Kidney glomerular epithelial cell (primary cell): ENCODE results near the gene AP3D1.
"Not testable (repeated sequence)": the region's sequence is repeated elsewhere in the genome, so short reads cannot be mapped to it uniquely, and the experiment has no call there.

Source experiments
- DNase-seq: peaks from one replicate; lab custom pipeline; 2025; lab: John Stamatoyannopoulos, UW

AP3D1 gene

DNA sequence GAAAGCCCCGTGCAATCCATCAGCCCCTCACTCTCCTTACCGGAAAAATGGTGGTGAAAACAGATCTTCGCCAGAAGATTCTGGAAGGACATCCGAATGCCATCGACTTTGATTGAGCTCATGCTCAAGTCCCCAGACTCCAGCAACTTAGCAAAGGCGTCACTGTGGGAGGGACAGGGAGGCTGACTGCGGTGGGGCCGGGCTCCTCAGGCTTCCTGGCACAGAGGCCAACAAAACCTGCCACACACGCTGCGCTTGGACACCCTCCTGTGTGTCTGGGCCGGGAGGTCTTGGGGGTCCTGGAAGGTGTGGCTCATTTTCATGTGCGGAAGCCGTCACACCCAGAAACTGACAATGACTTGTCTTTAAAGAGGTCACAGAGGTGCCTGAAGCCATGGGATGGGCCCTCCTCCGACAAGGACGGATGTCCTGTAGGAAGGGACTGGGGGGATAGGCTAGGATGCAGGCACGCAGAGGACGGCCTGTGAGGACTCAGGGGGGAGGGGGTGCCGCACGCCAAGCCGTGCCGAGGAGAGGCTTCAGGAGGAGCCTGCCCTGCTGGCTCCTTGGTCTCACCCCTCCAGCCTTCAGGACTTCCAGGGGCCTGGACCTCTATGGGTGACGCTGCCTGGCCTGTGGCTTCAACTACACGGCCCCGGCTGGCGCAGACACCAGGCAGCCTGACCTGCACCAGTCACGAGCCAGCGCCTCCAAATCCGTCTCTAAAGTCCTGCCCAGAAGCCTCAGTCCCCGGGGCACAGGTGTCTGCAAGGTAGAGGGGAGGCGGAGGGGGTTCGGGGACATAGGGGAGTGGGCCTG lies 42.1 kb downstream of the AP3D1 start:
- DNase-seq: no peak

DNA sequence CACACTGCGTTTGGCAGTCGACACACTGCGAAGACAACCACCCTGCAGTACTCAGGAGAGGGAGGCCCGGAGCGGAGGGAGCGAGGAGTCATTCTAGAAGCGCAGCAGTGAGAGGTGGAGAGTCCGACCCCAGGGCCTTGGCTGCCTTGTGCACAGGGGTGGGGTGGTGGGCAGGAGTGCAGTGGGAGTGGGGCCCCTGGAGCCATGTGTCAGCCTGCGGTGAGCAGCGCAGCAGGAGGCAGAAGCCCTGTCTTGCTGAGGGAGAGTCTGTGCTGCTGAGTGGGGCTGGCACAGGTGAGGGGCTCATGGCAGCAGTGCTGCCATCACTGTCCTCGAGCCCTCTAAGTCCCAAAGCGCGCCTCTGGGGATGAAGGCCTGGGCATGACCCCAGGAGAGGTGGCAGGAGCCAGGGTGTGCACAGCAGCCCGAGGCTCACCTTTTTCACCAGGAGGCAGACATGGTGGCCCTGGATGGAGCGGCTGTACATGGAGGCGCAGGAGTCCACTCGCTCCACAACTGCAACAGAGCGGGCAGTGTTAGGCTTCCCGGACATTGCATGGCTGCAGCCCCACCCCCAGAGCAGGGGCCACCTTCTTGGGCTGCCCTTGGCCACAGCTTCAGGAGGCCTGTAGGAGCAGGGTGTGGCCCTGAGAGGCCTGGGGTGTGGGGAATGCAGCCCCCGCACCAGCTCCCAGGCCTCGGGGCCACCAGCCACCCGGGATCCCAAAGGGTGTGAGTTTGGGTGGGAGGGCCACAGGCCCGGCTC lies 42.9 kb downstream of the AP3D1 start:
- no peak for DNase-seq

DNA sequence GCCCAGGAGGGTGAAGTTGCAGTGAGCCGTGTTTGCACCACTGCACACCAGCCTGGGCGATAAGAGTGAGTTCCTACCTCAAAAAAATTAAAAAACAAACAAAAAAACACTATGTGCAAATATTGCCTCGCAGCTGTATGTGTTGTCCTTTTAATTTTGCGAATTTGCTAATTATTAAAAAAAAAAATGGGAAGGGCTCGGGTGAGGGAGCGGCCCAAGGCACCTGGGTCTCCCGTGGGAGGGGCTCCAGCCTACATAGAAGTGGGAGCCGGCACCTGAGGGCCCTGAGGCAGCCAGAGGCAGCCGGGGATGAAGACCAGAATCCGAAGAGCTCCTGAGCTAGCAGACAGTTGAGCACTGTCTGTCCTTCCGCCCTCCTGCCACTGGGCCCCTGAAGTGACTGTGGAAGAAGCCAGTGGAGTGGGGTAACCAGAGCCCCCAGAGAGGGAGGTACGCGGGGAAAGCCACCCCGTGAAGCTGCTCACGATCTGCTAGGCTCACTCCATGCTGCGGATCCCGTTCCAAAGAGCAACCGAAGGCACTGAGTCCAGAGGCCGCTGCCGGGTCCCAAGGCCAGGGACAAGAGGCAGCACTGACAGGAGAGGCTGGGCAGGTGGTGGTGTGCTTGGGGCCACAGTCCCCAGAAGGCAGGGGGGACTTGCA lies 48.2 kb downstream of the AP3D1 start:
- no peak for DNase-seq

DNA sequence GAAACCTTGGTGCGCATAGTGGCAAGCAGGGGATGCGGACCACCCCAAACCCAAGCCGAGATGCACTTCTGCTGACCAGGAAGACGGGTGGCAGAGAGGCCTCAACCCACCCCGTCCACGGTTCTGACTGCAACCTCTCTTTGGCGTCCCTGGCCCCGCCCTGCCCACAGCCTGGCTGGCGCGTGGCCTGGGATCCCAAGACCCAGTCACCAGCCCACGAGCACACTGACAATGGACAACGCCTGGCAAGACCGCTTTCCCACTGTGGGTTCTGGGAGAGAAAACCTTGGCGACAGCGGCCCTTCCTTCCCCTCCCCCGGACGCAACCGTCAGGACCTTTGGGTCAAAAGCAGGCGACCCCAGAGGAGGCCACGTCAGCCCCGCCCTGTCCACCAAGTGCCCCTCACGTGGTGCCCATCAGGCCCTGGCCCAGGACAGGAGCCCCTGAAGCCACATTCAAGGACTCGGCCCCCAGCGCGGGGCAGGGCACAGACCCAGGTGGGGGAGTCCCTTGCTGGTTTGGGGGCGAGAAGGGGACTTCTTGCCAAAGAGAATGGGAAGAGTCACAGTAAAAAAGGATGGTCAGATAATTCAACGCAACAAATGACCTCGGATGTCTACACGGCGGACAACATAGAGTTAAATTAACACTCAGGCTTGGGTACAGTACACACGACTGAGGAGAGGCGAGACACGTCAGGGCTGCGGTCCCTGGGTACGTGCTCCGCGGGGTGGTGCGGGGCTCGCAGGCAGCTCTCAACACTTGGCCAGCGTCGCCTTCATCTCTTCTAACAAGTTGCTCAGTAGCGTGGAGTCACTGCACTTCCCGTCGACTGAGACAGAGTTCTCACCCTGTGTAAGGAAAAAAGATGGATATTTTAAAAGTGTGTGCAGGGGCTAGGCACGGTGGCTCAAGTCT lies 49.7 kb downstream of the AP3D1 start:
- no peak for DNase-seq

DNA sequence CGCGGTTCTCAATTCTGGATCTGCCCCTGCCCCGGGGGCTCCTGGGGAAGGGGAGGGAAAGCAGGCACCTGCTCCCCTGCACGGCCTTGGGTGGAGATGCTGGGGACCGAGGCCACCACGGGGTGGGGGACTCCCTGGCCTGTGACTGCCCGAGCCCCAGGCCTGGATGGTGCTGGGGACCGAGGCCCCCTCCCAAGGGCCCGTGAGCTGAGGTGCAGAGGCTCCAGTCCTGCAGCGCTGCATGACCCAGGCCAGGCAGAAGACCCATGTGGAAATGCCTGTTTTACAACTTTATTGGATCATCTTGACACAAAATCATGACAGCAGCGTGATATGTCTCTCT lies 50.7 kb downstream of the AP3D1 start:
- no peak for DNase-seq

DNA sequence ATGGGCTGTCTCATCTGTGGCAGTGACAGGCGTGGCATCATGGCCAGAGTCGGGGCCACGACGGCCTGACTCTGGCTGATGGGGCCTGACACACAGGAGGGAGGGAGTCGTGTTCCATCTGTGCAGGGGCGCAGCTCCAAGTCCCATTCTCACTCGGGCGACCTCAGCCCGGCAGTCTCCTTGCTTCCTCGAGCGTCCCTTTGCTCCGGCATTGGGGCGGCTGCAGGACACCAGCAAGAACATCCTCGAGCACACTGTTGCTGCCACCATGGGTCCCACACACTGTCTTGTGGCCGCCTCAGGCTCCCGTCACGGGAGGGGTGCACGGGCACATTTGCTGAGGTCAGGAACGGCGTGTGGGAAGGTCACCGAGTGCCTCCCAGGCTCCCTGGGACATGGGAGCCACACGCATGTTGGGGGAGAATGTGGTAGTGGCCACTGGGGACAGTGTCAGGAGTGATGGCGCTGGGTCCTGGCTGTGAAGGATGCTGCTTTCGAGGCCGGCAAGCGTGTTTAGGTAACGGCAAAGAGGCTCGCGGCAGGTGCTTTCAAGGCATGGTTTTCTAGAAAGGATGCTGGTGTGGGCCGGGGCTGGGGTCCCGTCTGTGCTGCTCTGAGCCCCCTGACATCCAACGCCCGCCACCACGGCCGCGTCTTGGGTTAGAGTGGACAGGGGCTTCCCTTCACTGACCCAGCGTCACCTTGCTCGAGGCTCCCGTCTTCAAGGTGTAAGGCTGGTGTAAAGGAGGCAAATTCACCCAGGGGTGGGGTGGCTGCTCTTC lies 51.2 kb downstream of the AP3D1 start:
- no peak for DNase-seq

DNA sequence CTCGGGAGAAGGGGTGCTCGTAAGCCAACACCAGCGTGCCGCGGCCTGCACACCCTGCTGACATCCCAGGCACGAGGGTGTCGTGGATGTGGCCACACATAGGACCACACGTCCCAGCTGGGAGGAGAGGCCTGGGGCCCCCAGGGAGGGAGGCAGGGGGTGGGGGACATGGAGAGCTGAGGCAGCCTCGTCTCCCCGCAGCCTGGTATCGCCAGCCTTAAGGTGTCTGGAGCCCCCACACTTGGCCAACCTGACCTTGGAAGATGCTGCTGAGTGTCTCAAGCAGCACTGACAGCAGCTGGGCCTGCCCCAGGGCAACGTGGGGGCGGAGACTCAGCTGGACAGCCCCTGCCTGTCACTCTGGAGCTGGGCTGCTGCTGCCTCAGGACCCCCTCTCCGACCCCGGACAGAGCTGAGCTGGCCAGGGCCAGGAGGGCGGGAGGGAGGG lies 52.3 kb downstream of the AP3D1 start:
- DNase-seq: no peak

DNA sequence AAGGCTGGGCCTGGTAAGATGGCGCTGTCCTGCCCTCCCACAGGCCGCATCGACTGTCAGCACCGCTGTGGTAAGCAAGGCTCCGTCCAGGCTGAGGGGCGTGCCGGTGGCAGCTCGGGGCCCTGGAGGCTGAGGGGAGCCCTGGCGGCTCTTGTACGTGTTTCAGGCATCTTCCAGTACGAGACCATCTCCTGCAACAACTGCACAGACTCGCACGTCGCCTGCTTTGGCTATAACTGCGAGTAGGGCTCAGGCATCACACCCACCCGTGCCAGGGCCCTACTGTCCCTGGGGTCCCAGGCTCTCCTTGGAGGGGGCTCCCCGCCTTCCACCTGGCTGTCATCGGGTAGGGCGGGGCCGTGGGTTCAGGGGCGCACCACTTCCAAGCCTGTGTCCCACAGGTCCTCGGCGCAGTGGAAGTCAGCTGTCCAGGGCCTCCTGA lies 53.5 kb downstream of the AP3D1 start:
- DNase-seq: no peak

DNA sequence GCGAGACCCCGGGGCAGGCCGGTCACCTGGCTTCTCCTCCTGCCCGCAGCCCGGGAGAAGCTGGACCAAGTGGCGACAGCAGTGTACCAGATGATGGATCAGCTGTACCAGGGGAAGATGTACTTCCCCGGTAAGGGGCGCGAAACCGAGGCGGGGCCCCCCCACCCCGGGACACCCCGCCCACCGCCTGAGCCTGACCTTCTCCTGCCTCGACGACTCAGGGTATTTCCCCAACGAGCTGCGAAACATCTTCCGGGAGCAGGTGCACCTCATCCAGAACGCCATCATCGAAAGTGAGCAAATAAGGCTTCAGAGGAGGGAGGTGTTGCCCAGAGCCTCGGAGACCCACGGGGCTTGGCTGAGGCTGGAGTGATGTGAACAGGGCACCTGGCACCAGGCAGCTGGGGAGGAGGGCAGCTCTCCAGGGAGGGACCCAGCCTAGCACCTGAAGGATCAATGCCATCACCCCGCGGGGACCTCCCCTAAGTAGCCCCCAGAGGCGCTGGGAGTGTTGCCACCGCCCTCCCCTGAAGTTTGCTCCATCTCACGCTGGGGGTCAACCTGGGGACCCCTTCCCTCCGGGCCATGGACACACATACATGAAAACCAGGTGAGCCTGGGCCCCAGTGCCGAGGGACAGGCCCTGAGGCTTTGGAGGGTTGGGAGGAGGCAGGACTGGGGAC lies 54.0 kb downstream of the AP3D1 start:
- no peak for DNase-seq

DNA sequence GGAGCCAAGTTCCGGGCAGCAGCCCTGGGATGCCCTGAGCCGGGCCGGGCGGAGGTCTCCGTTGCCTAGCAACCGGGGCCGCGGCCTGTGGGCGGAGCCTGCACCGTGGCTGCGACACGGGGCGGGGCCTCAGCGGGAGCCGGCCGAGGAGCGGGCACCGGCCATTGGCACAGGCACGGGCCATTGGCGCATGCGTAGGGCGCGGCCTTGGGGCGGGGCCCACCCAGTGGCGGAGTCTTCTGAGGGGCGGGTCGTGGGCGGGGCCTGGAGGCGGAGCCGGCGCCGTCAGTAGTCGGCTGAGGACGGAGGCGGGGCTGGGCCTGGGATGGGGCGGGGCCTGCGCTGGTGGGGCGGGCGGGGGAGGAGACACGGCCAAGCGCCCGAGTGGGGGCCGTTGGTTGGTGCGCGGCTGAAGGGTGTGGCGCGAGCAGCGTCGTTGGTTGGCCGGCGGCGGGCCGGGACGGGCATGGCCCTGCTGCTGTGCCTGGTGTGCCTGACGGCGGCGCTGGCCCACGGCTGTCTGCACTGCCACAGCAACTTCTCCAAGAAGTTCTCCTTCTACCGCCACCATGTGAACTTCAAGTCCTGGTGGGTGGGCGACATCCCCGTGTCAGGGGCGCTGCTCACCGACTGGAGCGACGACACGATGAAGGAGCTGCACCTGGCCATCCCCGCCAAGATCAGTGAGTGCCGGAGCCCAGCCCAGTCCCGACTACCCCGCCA lies 54.7 kb downstream of the AP3D1 start, which contains the start of gene IZUMO4:
TSS of gene IZUMO4 (plus strand) at position 436 of the 723 bp plus-strand sequence. CDS start at position 467, 31 bp downstream.
- peak; percentile 98 for DNase-seq

DNA sequence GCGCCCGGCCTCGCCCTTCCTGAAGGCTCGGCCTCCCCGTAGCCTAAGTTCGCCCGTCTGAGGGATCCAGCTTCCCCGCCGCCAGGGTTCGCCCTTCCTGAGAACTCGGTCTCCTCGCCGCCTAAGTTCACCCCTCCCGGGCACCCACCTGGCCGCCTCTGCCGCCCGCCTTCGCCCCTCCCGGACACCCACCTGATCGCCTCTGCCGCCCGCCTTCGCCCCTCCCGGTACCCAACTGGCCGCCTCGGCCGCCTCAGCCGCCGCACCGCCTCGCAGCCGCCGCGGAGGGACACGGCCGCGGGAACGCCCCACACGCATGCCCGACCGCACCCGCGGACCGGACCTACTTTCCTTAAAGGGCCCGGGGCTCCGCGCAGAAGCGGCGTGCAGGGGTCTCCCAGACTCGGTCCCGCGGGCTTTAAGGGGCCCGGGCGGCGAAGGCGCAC lies 55.3 kb downstream of the AP3D1 start, which contains the start of gene MOB3A:
TSS of gene MOB3A (minus strand) at position 293 of the 446 bp plus-strand sequence. CDS start 17,766 bp downstream, outside the sequence.
- DNase-seq: peak; percentile 73

DNA sequence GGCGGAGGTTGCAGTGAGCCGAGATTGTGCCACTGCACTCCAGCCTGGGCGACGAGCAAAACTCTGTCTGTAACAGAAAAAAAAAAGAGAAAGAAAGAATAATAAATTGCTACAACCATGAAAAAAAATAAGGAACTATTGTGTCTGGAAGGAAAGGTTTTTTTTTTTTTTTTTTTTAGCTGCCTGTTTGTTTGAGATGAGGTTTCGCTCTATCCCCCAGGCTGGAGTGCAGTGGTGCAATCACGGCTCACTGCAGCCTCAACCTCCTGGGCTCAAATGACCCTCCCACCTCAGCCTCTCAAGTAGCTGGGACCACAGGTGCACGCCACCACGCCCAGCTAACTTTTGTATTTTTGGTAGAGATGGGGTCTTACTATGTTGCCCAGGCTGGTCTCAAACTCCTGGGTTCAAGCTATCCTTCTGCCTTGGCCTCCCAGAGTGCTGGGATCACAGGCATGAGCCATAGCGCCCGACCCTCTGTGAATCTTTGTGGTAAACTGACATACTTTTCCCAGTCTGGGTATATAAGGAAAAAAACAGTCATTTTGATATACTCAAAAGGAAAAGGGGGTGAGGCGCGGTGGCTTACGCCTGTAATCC lies 59.3 kb downstream of the AP3D1 start:
- DNase-seq: not testable (repeated sequence)

DNA sequence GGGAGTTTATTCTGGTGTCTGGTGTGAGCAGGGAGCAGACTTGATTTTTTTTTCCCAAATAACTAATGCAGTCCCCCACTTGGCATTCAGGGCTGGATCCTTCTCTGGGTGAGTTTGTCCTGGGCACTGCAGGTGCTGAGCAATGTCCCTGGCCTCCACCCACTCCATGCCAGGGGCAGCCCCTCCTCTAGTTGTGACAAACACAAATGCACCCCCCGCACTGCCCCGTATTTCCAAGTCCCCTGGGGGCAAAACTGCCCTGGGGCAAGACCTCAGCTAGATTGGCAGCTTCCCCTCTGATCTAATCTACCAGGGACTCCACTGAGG lies 61.7 kb downstream of the AP3D1 start:
- no peak for DNase-seq

DNA sequence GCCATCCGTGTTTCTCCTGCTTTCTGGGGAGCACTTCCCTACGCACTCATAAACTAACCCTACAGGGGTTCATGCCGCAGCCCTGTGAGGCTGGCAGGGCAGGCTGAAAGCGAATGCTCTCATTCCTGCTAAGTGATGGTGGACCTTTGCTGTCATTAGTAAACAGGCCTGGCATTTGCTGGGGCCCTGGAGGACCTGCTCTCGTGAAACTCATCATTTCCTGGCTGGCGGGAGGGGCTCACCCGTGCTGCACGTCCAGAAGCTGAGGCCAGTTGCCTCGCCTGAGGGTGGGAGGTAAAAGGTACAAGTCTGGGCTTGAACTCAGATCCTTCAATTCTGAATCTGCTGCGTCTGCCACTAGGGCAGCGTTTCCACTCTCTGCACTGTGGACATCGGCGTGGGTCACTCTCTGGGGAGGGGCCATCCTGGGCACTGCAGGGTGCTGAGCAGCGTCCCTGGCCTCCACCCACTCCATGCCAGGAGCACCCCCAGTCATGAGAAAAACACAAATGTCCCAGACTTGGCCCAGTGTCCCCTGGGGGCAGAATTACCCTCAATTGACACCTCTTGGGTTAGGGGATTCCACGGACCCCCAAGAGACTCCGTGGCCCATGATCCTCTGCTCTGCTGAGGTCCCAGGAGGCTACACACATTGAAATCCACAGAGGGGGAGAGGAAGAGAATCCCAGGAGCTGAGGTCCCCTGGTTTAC lies 62.2 kb downstream of the AP3D1 start:
- DNase-seq: no peak

DNA sequence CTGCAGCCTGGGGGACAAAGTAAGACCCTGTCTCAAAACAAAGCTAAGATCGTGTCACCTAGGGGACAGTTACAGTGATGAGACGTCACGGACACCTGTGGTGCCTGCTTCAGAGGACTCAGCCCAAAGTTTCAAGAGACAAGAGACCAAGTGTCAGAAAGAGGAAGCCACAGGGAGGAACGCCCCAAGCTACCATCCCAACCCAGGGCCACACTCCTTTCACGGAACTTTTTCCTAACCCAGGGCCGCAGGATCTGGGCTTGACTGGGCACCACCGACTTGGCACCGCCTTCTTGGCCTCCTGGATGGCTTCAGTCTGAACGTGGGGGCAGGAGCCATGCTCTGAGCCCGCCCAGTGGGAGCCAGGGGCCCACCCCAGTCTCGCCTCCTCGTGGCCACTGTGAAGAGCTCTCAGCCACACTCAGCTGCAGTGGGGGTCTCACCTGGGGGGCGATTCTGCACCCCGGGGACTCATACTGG lies 63.7 kb downstream of the AP3D1 start:
- no peak for DNase-seq

DNA sequence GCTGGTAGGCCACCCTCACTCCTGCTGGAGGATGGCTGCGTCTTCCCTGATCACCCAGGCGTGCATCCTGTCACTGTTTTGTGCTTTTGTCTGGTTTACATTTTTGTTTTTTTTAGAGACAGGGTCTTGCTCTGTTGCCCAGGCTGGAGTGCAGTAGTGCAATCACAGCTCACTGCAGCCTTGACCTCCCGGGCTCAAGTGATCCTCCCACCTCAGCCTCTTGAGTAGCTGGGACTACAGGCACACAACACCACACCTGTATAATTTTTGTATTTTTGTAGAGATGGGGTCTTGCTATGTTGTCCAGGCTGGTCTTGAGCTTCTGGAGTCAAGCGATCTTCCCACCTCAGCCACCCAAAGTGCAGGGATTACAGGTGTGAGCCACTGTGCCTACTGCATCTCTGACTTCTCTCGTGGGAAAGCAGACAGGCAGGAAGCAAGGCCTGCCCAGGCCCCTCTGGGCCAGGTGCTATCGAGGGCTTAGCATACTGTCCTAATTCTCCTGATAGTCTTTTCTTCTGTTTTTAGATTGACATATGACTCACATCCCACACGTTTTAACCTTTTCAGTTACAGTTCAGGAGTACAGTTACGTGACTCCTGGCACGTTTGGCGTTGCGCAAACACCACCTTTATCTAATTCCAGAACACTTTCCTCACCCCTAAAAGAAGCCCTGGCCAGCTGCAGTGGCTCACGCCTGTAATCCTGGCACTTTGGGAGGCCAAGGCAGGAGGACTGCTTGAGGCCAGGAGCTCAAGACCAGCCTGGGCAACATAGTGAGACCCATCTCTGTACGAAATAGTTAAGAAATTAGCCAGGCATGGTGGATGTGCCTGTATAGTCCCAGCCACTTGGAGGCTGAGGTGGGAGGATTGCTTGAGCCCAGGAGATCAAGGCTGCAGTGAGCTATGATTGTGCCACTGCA lies 64.4 kb downstream of the AP3D1 start:
- DNase-seq: peak; percentile 25
